Renal cortex interstitium (tissue), 11 donors: Measurements from ENCODE around the gene SNX8. TPM values are rescaled to one million over a fixed set of nuclear protein-coding genes. Genes with fewer than 3 reads are reported as not detected.
"Not testable (repeated sequence)": the region's sequence is repeated elsewhere in the genome, so short reads cannot be mapped to it uniquely, and the experiment has no call there.

Experiments used
- DNase-seq, 11 donors: peaks; one replicate each; pipeline ENCODE4 v3.0.0-alpha.2; 2013; ENCODE audit warnings: low read depth in 9 of 11, low spot score in 4 of 11; ENCODE audit errors: extremely low read depth in 1 of 11
- polyA plus RNA-seq, 3 donors: library from polyadenylated mRNA; unstranded; fragments of 120-200 nt; gene quantifications; one replicate each; pipeline ENCODE4 v1.2.1, GENCODE V29; 2013; ENCODE audit not compliant: insufficient read length in 3 of 3

The SNX8 gene
- polyA plus RNA-seq, 3 donors: 34.7 to 40.9 (median 37.3) TPM

DNA sequence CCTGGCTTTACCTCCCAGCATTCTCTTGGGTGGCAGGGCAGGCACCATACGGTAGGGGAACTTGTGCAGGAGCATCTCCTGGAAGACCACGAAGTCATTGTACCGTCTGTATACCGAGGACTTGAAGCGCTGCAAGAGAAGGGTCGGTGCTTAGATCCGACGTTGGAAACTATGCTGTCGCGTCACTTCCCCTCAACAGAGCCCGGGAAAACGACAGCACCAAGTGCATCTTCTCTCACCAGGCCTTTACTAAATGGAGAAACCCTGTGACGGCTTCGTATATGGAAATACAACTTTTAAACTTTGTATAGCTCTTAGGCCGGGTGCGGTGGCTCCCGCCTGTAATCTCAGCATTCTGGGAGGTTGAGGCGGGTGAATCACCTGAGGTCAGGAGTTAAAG, 39.1 kb downstream of the SNX8 start:
- no peak for DNase-seq

DNA sequence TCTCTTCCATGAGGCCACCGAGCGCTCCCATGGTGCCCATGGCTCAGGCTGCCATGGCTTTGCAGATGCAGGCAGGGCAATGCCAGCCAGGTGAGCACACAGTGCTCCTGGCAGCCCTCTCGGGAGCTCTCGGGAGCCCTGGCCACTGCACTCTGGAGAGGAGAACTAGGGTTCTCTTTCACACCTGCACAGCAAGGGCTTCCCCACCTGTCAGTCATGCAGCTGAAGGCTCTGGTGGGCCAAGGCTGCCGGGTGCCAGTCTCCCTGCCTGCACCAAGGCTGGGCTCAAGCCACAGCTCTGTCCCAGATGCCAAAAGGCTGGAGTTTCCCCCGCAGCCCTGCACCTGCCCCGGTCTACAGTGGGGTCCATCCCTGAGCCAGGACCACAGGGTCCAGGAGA, 39.6 kb downstream of the SNX8 start:
- no peak for DNase-seq

DNA sequence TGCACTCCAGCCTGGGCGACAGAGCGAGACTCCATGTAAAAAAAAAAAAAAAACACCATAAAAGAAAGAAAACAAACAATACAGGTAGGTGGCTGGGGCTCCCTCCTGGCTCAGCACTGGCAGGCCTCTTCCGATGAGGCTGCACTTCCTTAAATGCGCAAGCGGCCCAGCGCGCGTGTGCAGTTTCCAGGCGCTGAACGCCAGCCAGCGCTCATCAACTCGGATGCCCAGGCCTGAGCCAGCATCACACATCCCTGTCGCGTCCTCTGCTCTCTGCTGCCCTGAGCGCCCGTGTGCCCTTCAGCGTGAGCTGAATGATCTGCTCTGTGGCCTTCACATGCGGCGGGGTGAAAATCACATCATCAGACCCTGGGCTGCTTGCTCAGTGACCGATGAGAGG, 40.4 kb downstream of the SNX8 start:
- no peak for DNase-seq

DNA sequence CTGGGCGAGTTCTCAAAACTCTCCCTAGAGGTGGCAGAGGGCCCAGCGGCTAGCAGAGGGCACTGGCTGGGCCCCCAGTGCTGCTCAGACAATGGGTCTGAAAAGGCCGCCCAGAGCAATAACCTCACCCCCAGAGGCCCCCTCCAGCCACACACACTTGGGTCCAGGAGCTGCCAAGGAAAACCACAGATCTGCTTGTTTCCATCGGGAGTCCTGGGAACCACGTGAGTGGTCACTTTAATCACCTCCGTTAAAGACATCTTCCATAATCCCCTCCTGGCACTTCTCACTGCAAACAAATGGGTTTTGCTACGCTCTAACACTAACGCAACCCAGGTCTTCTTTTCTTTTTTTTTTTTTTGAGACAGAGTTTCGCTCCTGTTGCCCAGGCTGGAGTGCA, 42.2 kb downstream of the SNX8 start:
- DNase-seq: no peak

DNA sequence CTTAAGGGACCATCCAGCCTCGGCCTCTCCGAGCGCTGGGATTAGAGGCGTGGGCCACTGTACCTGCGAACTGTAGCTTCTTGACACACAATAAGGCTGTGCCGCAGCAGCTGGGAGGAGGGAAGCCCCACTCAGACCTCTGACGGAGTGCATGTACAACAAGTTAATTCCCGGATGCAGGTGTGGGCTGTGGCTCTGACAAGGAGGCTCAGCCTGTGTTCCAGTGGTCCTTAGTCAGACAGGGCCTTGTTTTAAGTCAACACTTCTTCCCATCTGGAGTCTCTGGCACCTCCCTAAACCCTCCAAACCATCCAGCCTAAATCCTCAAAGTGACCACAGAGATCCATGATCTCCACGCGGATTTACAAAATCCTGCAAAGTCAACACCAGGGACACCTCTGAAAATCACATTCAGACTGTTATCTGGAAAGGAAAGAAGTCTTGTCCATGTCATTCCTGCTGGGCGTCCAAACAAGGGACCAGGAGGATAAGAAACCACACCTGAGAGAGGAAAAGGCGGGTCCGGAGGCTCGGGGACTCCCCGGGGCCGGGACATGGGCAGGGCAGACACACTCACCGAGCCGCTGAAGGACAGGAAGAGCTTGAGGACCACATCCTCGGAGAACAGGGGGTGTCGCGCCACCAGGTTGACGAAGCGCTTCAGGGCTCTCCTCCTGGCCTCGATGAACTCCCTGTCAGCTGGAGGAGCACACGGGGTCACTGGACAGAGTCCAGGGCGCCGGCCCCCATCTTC, 42.8 kb downstream of the SNX8 start:
- DNase-seq: no peak

DNA sequence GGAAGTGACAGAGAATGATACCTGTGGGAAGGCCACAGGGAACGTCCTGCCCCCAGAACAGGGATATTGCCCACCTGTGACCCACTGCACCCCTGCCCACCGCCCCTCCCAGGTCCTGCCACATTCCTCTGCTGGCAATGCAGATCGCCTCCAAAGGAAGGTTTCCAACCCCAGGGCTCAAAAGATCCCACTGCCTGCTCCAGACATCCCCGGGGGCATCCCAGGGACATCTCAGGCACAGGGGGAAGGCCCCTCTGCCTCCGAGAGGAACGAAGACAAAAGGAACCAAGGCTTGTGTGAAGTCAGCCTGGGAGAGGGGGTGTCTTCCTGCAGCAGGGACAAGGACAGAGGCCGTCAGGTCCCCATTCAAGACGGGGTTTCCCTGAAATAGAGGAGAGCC, 43.7 kb downstream of the SNX8 start:
- DNase-seq: no peak

DNA sequence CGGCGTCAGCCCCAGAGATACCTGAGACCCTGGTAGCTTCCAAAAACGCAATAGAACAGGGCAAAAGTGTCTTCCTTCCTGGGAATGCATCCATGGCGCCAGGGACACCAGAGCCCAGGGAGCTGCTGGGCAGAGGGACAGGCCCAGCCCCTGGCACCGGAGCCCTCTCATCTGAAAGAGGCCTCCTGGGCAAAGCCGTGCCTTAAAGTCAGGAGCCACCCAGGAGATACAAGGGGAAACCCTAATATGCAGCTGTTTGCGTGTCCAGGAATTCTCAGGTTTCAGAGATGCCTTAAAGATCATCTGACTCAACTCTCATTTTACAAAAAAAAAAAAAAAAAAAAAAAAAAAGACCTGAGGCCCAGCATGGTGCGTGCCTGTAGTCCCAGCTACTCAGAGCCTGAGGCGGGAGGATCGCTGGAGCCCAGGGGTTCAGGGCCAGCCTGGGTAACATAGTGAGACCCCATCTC, 44.2 kb downstream of the SNX8 start:
- no peak for DNase-seq

DNA sequence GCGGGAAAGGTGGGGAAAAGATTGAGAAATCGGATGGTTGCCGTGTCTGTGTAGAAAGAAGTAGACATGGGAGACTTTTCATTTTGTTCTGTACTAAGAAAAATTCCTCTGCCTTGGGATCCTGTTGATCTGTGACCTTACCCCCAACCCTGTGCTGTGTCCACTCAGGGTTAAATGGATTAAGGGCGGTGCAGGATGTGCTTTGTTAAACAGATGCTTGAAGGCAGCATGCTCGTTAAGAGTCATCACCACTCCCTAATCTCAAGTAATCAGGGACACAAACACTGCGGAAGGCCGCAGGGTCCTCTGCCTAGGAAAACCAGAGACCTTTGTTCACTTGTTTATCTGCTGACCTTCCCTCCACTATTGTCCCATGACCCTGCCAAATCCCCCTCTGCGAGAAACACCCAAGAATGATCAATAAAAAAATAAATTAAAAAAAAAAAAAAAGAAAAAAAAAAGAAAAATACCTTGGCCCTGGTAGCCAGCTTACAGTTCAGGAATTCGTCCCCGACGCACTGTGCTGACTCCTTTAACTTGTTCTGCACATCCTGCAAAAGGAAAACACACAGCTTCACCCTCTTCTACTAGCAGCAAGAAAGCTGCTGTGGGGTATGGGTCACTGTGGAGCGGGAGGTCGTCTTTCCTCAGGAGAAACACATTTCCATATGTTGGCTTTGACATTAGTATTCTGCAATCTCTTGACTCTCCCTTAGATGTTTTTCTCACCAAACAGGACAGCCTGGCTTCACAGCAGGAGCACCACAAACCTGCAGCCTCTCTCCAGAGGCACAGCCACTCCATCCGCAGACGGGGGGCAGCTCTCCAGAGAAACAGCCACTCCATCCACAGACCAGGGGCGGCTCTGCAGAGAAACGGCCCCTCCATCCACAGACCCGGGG, 44.9 kb downstream of the SNX8 start:
- not testable (repeated sequence) for DNase-seq

DNA sequence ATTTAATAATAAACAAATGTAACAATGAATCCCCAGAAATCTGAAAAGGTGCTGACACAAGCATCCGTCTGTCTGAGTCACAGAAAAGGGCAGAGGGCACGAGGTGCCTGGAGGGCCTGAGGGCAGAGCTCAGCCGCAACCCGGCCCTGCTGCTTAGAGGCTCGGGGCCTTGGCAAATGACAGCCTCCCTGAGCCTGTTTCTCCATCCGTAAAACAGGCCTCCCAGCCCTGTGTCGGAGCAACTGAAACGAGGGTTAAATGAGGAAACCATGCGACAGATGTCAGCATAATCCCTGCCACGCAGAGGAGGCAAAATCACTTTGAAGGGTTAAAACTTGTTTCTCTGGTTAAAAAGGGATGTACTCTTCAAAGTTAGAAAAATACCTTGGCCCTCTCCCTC, 47.3 kb downstream of the SNX8 start:
- DNase-seq: no peak

DNA sequence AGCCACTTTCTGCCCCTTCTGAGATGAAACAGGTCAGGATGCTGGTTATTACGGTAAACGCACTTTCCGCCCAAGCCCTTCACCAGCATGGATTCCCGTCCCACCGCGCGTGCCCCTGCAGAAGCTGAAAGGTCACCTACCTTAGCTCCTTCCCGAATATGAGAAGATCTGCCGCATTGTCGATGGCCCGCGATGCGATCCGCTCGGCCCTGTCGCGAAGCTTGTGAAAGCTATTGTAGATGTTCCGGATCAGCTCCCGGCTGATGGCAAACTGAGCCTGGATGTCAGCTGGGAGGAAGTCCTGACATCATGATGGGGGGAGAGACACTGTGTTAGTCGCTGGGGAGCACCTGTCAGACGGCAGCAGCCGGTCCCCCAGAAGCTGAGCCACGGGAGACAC, 50.1 kb downstream of the SNX8 start:
- no peak for DNase-seq

DNA sequence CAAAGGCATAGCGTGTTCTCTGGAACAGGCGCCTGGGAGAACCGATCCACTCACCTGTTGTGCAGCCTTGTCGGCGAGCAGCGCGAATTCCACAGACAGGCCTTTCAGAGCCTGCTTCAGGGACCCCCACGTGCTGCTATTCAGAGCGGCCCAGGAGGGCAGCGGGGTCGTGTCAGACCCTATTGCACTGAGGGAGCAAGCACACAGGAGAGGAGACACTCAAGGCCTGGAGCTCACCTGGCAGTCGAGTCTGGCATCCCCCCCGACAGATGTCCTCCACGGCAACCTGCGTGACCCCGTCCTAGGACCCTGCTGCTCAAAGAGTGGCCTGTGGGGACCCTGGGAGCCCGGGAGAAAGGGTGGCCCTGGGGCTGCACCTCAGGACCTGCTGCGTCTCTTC, 51.1 kb downstream of the SNX8 start:
- DNase-seq: no peak

DNA sequence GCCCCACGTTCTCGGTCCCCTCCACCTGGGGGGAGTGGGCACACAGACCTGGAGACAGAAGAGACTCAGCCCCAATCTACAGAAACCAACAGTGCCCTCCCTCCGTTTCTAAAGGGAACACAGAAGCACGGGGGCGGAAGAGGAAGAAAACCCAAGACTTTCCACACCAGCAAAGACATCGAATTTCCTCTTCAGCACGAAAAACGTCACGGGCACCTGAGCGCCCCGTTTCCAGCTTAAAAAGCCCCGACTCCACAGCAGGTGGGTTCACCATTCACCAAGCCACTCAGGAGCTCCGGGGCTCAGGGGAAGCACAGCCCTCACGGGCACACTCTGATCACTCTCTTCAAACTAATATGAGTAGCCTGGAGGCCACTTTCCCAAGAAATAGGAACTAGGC, 52.6 kb downstream of the SNX8 start:
- DNase-seq: no peak

DNA sequence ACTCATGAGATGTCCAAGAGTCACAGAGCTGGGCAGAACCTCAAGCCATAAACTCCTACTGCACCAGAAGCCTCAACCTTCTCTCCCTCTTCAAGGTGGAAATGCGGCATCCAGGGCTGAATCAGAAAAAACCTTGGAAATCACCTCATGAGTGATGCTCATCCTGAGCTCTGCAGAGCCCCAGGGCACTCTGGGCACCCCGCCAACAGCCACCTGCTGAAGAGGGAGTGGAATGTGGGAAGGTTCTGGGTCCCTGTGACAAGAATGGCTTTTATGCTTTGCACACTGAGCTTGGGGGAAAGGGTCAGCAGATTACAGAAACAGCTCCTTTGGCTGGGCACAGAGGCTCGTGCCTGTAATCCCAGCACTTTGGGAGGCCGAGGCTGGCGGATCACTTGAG, 53.4 kb downstream of the SNX8 start:
- DNase-seq: peak in 1 of 11 donors; percentile 22

DNA sequence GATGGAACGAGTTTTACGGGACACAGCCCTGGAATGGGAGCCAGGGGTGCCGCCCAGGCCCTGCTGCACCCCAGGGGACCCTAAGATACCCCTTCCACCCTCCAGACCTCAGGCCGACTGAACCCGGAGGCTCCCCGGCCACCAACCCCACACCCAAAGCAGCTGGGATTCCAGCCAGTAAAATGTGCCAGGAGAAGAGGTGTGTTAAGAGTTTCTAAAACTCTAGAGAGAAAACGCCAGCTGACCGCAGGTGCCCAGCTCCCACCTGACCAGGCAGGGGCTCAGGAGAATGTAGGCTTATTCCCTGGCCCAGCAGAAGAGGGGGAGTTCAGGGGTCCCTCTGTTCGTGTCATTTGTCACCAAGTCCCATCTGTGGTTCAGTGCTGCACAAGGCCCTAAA, 54.8 kb downstream of the SNX8 start:
- no peak for DNase-seq

DNA sequence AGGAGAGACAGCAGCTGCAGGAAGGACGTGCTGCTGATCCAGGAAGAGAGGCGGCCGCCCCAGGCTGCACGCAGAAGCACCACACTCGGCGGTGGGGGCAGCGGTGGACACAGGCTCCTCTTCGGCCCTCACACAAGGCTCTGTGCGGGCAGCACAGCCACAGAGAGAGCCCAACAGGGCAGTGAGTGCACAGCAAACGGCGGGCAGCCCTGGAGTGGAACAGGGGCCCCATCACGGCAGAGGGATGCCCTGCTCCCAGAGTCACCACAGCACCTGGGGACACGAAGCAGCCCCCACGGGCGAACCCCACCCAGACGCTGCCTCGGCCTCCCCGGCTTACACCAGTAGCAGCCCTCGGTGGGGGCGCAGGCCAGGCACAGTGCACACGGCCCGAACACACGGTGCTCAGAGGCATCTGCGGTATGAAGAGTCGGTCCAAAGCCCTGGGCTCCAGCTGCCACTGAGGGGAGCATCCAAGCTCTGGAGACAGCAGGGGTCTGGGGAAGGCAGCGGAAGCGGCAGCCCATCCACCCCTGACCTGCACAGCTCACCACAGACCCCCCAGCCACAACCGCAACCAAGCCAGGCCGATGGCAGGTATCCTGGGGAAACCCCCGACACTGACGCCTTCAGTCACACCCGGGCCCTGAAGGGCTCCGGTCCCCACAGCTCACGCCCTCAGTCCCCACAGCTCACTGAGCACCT, 55.4 kb downstream of the SNX8 start:
- DNase-seq: no peak

DNA sequence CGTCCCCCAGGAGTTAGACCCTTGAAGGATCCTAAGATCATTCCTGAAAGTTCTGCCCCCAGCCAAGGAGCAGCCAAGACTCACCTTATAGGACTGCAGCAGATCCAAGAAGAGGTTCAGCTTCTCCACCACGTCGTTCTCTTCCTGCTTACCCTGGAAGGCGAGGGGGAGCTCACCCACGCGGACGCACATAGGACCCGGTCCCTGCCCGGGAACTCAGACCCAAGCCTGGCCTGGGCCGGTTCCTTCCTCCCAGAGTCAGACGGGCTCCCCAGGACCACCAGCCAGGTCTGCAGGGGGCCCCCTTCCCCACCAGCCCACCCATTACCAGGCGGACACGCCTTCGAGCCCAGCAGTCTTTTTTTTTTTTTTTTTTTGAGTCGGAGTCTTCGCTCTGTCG, 56.6 kb downstream of the SNX8 start:
- no peak for DNase-seq

DNA sequence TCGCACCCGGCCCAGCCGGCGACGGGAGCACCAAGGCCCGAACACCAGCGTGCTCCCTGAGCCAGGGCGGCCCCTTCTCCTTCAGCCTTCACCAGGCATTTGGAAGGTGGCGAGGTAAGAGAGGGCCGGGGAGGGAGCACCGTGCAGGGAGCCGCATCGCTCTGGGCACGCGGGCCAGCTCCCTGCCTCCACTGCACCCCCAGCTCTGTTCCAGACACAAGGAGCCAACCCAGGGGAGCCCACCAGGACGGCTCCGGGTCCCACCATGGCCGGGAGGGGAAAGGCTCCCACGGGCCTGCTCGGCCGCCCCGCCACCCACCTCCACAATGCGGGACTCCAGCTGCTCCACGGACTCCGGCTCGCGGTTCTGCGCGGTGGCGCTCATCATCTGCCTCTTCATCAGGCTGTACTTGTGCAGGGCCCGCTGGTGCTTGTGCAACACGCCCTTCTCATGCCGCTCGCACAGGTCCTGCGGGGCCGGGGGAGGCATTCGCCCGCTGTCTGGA, 57.1 kb downstream of the SNX8 start:
- DNase-seq: no peak

DNA sequence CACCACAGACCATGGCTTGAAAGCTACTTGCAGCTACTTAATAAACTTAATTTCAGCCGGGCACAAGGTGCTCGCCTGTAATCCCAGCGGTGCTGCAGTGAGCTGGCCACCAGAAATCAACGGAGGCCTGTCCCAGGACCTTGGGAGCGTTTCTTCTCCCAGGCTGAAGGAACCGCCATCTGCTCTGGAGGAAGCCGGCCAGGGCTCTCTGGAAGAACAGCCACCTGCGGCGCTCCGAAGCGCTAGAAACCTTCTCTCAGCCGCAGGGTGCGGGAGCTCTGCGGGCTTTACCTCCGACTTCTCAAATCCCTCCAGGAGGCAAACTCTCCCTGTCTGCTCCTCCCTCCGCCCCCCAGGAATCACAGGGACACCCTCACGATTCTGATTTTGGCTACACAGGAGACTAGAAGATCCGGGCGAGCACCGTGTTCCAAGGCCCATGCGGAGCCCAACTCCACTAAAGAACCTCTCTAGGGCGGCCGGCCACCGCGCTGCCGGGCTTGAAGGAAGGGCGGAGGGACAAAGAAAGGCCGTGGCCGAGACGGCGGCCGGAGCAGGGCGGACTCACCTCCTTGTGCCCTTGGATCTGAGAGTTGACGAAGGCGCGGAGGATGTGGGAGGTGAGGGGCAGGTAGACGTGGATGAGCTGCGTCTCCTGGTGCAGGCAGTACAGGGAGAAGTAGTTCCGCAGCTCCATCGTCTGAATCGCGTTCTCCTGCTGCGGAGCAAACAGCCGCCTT, 57.8 kb downstream of the SNX8 start:
- DNase-seq: no peak
